Tibial nerve (tissue), 4 donors: ENCODE data around the gene CSF1. TPM values are rescaled to one million over a fixed set of nuclear protein-coding genes. Genes with fewer than 3 reads are reported as not detected.

ENCODE experiments used
- DNase-seq, 2 donors: peaks; one replicate each; pipeline ENCODE4 v3.0.0-alpha.2; 2019; ENCODE audit warnings: low spot score in 2 of 2
- H3K27ac ChIP-seq, 4 donors: fragments of 200-600 bp; sonication (generic) in 3 of 4; one replicate each; pipeline ENCODE4 v1.5.1; 2017 to 2019; ENCODE audit warnings: mild to moderate bottlenecking in 1 of 4
- H3K27me3 ChIP-seq, 2 donors: fragments of 200-600 bp; sonication (generic) in 1 of 2; one replicate each; pipeline versions ENCODE4 v1.5.1 to v1.6.0; 2017 to 2019
- H3K36me3 ChIP-seq, 3 donors: fragments of 200-600 bp; sonication (generic); one replicate each; pipeline ENCODE4 v1.5.1; 2018 to 2019
- H3K4me1 ChIP-seq, 4 donors: fragments of 200-600 bp; sonication (generic) in 3 of 4; one replicate each; pipeline ENCODE4 v1.5.1; 2017 to 2019
- H3K4me3 ChIP-seq, 4 donors: fragments of 200-600 bp; sonication (generic) in 3 of 4; one replicate each; pipeline ENCODE4 v1.5.1; 2017 to 2019; ENCODE audit warnings: mild to moderate bottlenecking in 1 of 4, moderate library complexity in 1 of 4
- H3K9me3 ChIP-seq, 4 donors: fragments of 200-600 bp; sonication (generic) in 3 of 4; one replicate each; pipeline ENCODE4 v1.5.1; 2017 to 2019
- EP300 ChIP-seq, 2 donors: sonication (generic); formaldehyde crosslinking; IDR thresholded peaks; one replicate each; pipeline ENCODE4 v1.6.1; 2017; ENCODE audit warnings: antibody characterized with exemption in 2 of 2, mild to moderate bottlenecking in 1 of 2
- POLR2A ChIP-seq, 2 donors: fragments of 450-650 bp; IDR thresholded peaks; one replicate each; pipeline ENCODE4 v1.6.1; 2017; ENCODE audit warnings: antibody characterized with exemption in 2 of 2, mild to moderate bottlenecking in 2 of 2, moderate library complexity in 2 of 2
- WGBS, 2 donors: methylation state at CpG; one replicate each; pipeline ENCODE4 v1.1.5; 2018; 5-methylcytosine and 5-hydroxymethylcytosine counted together
- total RNA-seq, 4 donors: library from RNA; depleted of rRNA; stranded (reverse); fragments of >200 nt; gene quantifications; one replicate each; pipeline ENCODE4 v1.1.0, GENCODE V29; 2016
- TF ChIP-seq, protein P1 (sequence below), 5 experiments: fragments of 200-600 bp in 3 of 5; fragments of 450-650 bp in 2 of 5; sonication (generic) in 3 of 5; IDR thresholded peaks; one replicate each; pipeline ENCODE4 v1.5.1; 2016 to 2019; ENCODE audit warnings: antibody characterized with exemption in 5 of 5, mild to moderate bottlenecking in 3 of 5, moderate library complexity in 2 of 5

Gene CSF1
- total RNA-seq, 4 donors from 2014 or later: 66.8 to 124 (median 90.8) TPM

DNA sequence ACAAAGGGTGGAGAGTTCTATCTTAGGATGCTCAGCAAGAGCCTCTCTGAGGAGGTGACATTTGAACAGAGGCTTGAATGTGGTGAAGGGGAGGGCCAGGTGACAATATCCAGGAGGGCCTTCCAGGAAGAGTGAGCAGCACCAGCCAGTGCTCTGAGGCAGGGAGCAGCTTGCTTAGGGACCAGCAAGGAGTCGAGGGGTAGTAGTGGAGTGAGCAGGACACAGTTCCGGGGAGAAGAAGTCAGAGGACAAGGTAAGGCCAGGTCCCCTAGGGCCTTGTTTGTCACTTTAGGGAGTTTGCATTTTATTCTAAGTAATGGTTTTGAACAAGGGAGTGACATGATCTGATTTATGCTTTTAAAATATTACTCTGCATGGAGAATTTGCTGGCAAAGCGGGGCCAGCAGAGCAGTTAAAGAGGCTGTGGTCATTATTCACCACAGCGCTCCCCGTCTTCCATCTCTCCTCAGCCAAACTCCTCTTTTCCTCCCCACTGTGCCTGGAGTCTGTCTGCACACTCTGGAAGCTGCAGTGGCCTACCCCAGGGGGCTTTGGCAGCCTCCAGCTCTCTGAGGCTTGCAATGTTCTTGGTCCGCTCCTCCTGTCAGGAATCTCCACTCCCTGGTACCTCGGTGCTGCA, 17.0 kb upstream of the CSF1 start:
- WGBS, 2 donors: 95 to 96% methylated on average over 7 of the region's 7 CpGs
- Histone ChIP-seq H3K36me3 (no peaks in the 10 kb centered on the region), H3K27me3 (no peaks in the 10 kb centered on the region), H3K4me3 (no peak overlapping the region), H3K27ac (no peak overlapping the region), H3K4me1 (peaks cover 0 to 33% (median 13%) of the 10 kb centered on the region in 4 donors), H3K9me3 (no peaks in the 10 kb centered on the region)
- no peak for TF ChIP-seq EP300 (IDR thresholded peaks at IDR 0.05)
- TF ChIP-seq, protein P1, sequence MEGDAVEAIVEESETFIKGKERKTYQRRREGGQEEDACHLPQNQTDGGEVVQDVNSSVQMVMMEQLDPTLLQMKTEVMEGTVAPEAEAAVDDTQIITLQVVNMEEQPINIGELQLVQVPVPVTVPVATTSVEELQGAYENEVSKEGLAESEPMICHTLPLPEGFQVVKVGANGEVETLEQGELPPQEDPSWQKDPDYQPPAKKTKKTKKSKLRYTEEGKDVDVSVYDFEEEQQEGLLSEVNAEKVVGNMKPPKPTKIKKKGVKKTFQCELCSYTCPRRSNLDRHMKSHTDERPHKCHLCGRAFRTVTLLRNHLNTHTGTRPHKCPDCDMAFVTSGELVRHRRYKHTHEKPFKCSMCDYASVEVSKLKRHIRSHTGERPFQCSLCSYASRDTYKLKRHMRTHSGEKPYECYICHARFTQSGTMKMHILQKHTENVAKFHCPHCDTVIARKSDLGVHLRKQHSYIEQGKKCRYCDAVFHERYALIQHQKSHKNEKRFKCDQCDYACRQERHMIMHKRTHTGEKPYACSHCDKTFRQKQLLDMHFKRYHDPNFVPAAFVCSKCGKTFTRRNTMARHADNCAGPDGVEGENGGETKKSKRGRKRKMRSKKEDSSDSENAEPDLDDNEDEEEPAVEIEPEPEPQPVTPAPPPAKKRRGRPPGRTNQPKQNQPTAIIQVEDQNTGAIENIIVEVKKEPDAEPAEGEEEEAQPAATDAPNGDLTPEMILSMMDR (IDR thresholded peaks at IDR 0.05): no peak
- TF ChIP-seq POLR2A (IDR thresholded peaks at IDR 0.05): no peak
- no peak for DNase-seq

DNA sequence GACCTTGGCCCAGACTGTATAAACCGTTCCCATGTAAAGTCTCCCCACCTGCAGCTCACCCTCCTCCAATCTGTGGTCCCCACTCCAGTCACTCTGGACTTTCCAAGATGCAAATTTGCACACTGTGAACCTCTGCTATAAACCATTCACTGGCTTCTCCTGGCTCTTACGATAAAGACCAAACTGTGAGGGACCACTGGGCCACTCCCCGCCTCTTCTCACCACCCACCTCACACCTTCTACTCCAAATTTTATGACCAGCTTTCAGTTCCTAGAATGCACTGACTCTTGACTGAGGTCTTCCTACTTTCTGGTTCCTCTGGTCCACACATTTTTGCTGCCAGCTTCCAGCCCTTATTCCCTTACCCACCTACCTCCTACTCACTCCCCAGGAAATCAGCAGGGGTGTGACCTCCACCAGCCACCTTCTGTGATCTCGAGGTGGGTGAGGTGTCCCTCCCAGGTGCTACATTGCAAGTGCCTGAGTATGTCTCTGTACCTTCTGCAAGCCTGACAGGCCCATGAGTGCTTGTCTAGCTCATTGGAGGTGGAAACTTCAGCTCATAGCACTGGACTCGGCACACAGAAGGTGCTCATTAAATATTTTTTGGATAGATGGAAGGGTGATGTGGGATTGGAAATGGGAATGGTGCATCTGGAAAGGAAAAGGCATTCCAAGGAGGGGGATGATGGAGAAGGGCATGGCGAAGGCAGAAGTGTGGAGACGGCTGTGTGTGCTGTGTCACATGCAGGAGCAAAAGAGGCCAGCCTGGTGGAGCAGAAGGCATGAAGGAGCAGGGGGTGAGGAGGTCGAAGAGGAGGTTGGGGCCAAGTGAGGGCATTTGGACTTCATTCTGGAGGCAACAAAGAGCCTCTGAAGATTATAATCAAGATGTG, 15.6 kb upstream of the CSF1 start:
- TF ChIP-seq, protein P1 (IDR thresholded peaks at IDR 0.05): no peak
- TF ChIP-seq POLR2A (IDR thresholded peaks at IDR 0.05) (no peak), EP300 (IDR thresholded peaks at IDR 0.05) (no peak)
- 73 to 82% methylated on average over 8 of the region's 8 CpGs for WGBS, 2 donors
- H3K4me1 ChIP-seq: peaks cover 0 to 33% (median 13%) of the 10 kb centered on the region in 4 donors

DNA sequence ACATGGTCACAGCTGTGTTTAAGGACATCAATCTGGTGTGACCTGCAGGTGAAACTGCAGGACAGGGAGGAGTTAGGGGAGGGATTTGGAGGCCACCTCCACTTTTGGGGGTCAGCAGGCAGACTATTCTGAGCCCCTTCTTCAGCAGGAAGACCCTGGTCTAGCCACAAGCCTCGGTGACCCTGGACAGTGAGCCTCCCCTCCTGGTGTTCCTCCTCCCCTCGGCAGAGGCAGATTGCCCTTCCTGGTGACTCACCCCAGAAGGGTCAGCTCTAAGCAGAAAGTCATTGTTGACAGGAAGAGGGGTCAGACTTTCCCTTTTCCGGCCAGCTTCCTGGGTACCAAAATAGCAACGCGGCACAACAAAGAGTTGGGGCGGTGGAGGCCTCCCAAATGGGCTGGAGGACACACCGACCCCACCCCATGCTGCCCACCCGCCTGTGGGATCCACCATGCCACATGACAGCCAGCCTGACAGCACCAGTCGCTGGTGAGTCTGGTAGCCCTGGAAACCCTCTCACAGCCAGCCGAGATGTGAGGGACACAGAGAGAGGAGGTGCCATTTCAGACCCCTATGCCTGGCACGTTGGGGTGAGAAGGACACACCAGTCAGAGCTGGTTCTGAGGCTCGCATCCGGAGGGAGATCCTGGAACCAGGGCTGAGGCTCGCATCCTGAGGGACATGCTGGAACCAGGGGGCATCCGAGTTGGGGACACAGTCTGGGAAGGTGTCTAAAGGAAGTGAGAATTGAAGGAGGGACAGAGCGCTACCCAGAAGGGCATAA, 14.7 kb upstream of the CSF1 start:
- Histone ChIP-seq H3K4me1 (peaks cover 0 to 33% (median 13%) of the 10 kb centered on the region in 4 donors), H3K9me3 (no peaks in the 10 kb centered on the region), H3K27me3 (no peaks in the 10 kb centered on the region), H3K36me3 (no peaks in the 10 kb centered on the region), H3K4me3 (no peak overlapping the region), H3K27ac (no peak overlapping the region)
- TF ChIP-seq EP300 (IDR thresholded peaks at IDR 0.05) (peak in 1 of 2 donors; percentile 69), POLR2A (IDR thresholded peaks at IDR 0.05) (no peak)
- TF ChIP-seq, protein P1 (IDR thresholded peaks at IDR 0.05): no peak
- no peak for DNase-seq
- WGBS, 2 donors: 50 to 60% methylated on average over 13 to 15 of the region's 16 CpGs

More for the DNA sequence above, 15.6 kb upstream of the CSF1 start:
- no peak overlapping the region for H3K27ac ChIP-seq
- no peaks in the 10 kb centered on the region for H3K36me3 ChIP-seq
- no peaks in the 10 kb centered on the region for H3K9me3 ChIP-seq
- H3K4me3 ChIP-seq: no peak overlapping the region
- no peaks in the 10 kb centered on the region for H3K27me3 ChIP-seq
- no peak for DNase-seq

DNA sequence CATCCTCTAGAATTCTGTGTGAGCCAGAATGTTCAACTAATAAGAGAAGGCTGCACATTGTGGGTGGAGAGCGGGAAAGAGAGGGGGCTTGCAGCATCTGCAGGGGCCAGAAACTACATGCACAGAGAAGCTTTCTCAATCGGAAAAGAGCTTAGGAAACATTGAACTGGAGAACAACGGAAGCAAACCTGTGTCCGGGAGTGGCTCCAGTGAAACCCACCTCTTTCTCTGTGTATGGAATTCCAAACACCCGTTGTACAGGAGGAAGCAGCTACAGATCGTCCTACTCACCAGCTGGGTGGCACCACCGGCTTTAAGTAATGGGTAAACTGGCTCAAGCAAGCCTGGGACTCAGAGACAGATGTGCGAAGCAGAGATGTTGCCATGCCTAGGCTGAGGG, 14.0 kb upstream of the CSF1 start:
- TF ChIP-seq, protein P1 (IDR thresholded peaks at IDR 0.05): no peak
- no peak for TF ChIP-seq POLR2A (IDR thresholded peaks at IDR 0.05)
- no peak for TF ChIP-seq EP300 (IDR thresholded peaks at IDR 0.05)
- no peak overlapping the region for H3K27ac ChIP-seq
- H3K4me3 ChIP-seq: no peak overlapping the region
- no peaks in the 10 kb centered on the region for H3K9me3 ChIP-seq
- 69 to 77% methylated on average over 8 of the region's 8 CpGs for whole genome bisulfite sequencing, 2 donors
- no peaks in the 10 kb centered on the region for H3K36me3 ChIP-seq
- no peaks in the 10 kb centered on the region for H3K27me3 ChIP-seq
- no peak for DNase-seq
- peaks cover 0 to 31% (median 13%) of the 10 kb centered on the region in 4 donors for H3K4me1 ChIP-seq
